ENCODE measurements around the gene EPHX1.

EPHX1 gene

GRCh38 chr1:225844236-225845061, 34.5 kb downstream of the EPHX1 start:
- no peak for DNase-seq

GRCh38 chr1:225845097-225845496, 35.2 kb downstream of the EPHX1 start:
- no peak for DNase-seq

- DNase-seq, result peak in 1 of 4 experiments; percentile 12
These were observed 35.8 kb downstream of the EPHX1 start for GRCh38 chr1:225845571-225846259.

GRCh38 chr1:225846331-225847310, 36.7 kb downstream of the EPHX1 start:
- DNase-seq, result no peak

GRCh38 chr1:225847610-225848009, 37.7 kb downstream of the EPHX1 start:
- no peak for DNase-seq

- peak in 1 of 4 experiments; percentile 28 for DNase-seq
These were observed 38.4 kb downstream of the EPHX1 start for GRCh38 chr1:225848030-225848955.

DNA sequence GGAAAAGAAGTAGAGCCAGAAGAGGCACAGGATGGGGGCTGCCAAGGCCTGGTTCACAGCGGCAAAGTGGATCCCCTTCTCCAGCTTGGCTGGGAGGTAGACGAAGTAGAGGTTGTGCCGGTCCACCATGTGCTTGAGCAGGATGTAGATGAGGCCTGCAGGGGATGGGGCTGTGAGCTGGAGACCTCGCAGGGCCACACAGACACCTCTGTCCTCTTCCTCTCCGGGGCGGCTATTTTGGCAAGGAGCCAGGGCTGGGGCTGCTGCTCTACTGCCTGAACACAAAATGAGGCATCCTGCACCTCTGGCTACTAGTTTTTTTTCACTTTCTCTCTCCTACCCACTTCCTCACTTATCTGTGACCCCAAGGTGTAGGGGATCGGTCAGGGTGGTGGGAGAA, 40.0 kb downstream of the EPHX1 start:
- peak in 1 of 4 experiments; percentile 21 for DNase-seq

DNA sequence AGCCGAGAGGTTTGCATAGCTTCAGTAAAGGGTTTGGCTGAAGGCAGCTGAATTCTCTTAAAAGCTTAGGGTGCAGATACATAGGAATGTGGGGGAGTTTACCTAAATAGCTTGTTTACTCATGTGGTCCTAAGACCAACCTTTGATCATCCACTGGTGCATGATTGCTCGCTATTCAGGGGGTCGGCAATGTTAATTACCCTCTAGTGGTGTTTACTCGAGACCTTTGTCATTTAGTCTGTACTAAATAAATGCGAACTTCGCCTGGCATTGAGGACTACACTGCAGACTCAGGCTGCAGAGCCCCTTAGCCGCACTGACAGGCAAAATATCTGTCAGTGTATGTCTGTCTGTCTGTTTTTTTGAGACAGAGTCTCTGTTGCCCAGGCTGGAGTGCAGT, 40.4 kb downstream of the EPHX1 start:
- DNase-seq, result no peak

- DNase-seq, result no peak
These were observed 41.9 kb downstream of the EPHX1 start for GRCh38 chr1:225851805-225852204.

DNA sequence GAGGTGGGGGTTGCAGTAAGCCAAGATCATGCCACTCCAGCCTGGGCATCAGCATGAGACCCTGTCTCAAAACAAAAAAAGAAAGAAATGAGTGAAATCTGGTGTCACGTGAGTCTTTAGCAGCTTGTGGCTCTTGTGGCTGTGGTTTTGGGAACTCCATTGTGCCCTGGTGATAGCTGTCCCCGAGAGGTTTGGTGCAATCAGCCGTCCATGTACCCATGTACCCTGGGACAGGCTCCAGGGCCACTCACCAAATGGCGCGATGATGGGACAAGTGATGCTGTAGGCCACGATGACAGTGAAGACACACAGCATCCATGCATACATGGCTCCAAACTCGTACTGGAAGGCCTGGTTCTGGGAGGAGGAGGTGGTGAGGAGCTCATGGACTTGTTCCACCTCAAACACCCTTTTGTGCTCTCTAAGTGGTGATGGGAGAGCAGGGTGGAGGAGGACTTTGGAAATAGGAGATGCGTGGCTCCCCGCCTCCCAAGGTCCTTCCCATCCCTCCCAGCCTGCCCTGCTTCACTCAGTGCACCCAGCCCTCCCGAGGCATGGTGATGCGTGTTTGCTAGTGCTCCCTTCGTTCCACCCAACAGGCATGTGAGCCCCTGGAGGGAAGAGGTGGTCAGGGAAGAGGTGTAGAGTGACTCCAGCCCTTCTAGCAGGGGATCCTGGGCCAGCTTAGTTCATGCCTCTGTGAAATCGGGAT, 42.6 kb downstream of the EPHX1 start:
- no peak for DNase-seq

DNA sequence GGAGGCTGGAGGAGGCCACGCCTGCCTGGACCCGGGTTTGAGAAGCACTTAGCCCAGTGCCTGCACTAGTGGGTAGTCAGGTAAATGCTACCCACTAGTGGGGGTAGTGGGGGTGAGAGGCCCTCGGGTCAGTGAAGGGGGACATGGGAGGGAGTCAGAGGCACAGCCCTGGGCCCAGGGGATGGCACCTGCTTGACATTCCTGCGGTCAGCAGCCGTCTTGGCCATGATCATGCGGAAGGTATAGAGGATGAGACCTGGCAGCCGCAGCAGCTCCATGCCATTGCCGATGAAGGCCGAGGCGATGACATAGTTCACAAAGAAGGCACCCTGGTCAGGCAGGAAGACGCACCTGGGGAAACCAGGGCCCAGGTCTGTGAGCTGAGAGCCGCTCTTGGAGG, 43.5 kb downstream of the EPHX1 start:
- no peak for DNase-seq

GRCh38 chr1:225855503-225856300, 45.8 kb downstream of the EPHX1 start:
- no peak for DNase-seq

GRCh38 chr1:225857256-225857655, 47.3 kb downstream of the EPHX1 start:
- no peak for DNase-seq

- DNase-seq, result no peak
These were observed 49.2 kb downstream of the EPHX1 start for GRCh38 chr1:225859151-225859550.

DNA sequence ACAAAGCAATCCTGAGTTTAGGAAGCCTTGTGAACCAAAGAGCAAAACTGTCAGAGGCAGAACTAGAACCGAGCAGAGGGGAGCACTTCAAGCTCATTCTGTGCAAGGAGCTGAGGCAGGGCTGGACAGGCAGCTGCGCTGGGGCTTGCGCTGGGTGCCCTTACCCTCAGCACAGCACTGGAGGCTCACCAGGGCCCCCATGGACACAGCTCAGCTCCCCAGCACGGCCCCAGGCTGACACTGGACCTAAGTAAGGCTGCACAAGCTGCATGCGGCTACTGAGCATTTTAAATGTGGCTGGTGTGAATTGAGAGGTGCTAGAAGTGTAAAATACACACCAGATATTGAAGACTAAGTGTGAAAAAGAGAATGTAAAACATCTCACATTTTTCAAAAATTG, 50.2 kb downstream of the EPHX1 start:
- no peak for DNase-seq

GRCh38 chr1:225860876-225861441, 51.0 kb downstream of the EPHX1 start:
- no peak for DNase-seq

GRCh38 chr1:225861834-225862580, 52.1 kb downstream of the EPHX1 start:
- DNase-seq, result no peak

GRCh38 chr1:225862581-225862950, 52.6 kb downstream of the EPHX1 start:
- DNase-seq, result no peak

GRCh38 chr1:225863167-225863566, 53.2 kb downstream of the EPHX1 start:
- DNase-seq, result no peak

All from activated naive CD4-positive, alpha-beta T cell (primary cell).